K562 (cell line): ENCODE data around the gene NFKBIB.

Source experiments
- HDAC1 ChIP-seq, 2 experiments: fragments of 450-650 bp; IDR thresholded peaks; 2 replicates each; pipeline ENCODE4 v1.6.1; 2016 to 2017; ENCODE audit warnings: inconsistent platforms in 1 of 2, mild to moderate bottlenecking in 1 of 2, moderate library complexity in 1 of 2
- KDM1A ChIP-seq, 2 experiments: fragments of 450-650 bp; IDR thresholded peaks; 2 replicates each; pipeline ENCODE4 v1.6.1; 2016; ENCODE audit warnings: mild to moderate bottlenecking in 2 of 2
- TF ChIP-seq, protein P1 (sequence below): sonication (generic); formaldehyde crosslinking; IDR thresholded peaks from 2 replicates; pipeline ENCODE4 v1.8.1; 2022; ENCODE audit warnings: missing genetic modification reagents
- TF ChIP-seq, protein P2 (sequence below), 3 experiments: IDR thresholded peaks in 2 of 3; conservative IDR thresholded peaks in 1 of 3; 2 replicates each; pipeline ENCODE4 v1.5.1; 2011 to 2012; ENCODE audit warnings: low read length in 3 of 3, mild to moderate bottlenecking in 3 of 3, control low read depth in 2 of 3, improper control_type of control experiment in 1 of 3, inconsistent platforms in 1 of 3, low read depth in 1 of 3, mixed read lengths in 1 of 3, moderate library complexity in 1 of 3; ENCODE audit not compliant: insufficient read depth in 2 of 3

DNA sequence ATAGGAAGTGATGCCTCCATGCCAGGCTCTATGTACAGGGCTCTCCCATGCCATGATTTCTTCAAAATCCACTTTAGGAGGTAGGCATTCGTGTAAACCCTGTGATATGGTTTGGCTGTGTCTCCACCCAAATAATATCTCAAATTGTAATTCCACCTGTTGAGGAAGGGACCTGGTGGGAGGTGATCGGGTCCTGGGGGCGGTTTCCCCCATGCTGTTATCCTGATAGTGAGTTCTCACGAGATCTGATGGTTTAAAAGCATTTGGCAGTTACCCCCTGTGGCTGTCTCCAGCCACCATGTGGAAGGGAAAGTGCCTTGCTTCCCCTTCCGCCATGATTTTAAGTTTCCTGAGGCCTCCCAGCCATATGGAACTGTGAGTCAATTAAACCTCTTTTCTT is 22.7 kb downstream of the NFKBIB start:
- TF ChIP-seq, protein P1, sequence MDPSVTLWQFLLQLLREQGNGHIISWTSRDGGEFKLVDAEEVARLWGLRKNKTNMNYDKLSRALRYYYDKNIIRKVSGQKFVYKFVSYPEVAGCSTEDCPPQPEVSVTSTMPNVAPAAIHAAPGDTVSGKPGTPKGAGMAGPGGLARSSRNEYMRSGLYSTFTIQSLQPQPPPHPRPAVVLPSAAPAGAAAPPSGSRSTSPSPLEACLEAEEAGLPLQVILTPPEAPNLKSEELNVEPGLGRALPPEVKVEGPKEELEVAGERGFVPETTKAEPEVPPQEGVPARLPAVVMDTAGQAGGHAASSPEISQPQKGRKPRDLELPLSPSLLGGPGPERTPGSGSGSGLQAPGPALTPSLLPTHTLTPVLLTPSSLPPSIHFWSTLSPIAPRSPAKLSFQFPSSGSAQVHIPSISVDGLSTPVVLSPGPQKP (CRISPR knock-in tag), result no peak
- TF ChIP-seq, protein P2, sequence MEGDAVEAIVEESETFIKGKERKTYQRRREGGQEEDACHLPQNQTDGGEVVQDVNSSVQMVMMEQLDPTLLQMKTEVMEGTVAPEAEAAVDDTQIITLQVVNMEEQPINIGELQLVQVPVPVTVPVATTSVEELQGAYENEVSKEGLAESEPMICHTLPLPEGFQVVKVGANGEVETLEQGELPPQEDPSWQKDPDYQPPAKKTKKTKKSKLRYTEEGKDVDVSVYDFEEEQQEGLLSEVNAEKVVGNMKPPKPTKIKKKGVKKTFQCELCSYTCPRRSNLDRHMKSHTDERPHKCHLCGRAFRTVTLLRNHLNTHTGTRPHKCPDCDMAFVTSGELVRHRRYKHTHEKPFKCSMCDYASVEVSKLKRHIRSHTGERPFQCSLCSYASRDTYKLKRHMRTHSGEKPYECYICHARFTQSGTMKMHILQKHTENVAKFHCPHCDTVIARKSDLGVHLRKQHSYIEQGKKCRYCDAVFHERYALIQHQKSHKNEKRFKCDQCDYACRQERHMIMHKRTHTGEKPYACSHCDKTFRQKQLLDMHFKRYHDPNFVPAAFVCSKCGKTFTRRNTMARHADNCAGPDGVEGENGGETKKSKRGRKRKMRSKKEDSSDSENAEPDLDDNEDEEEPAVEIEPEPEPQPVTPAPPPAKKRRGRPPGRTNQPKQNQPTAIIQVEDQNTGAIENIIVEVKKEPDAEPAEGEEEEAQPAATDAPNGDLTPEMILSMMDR (IDR thresholded peaks at IDR 0.05 in 2 of 3, conservative IDR thresholded peaks at IDR 0.05 in 1 of 3; ENCODE audit: insufficient read depth in 2 of 3, low read depth in 1 of 3, low read length in 3 of 3), result no peak
- TF ChIP-seq KDM1A (IDR thresholded peaks at IDR 0.05), result no peak
- TF ChIP-seq HDAC1 (IDR thresholded peaks at IDR 0.05), result no peak
